HCT116 (cell line): ENCODE results near the gene TRPC6. TPM values are rescaled to one million over a fixed set of nuclear protein-coding genes. Genes with fewer than 3 reads are reported as not detected.
"Not testable (repeated sequence)": the region's sequence is repeated elsewhere in the genome, so short reads cannot be mapped to it uniquely, and the experiment has no call there.

Experiments
- ATAC-seq: fragments of 200-7000 bp; cut with Tn5 transposase; 2 replicates; pipeline ENCODE4 v1.9.1; 2020; ENCODE audit warnings: mild to moderate bottlenecking, moderate library complexity
- BruUV-seq: library from RNA; stranded (reverse); fragments of 400-500 nt; replicated peaks from 2 replicates; lab custom pipeline; 2021; lab: Mats Ljungman, UMichigan
- CTCF ChIA-PET: fragments of 300-600 bp; sonication (Branson Sonifier 250); formaldehyde crosslinking; loops from one replicate; lab custom pipeline; 2021; ENCODE audit warnings: antibody characterized with exemption; lab: Charles Lee
- POLR2A ChIA-PET: fragments of 300-600, 350-600 bp; sonication (Branson Sonifier 250); formaldehyde crosslinking; loops from one replicate; lab custom pipeline; 2021; ENCODE audit warnings: antibody characterized with exemption; lab: Charles Lee
- RAD21 ChIA-PET, 2 experiments: fragments of 300-600 bp; sonication (Branson Sonifier 250); formaldehyde crosslinking; loops; one replicate each; lab custom pipeline; 2023; ENCODE audit warnings: low total read pairs in 2 of 2; ENCODE audit not compliant: uncharacterized antibody in 2 of 2, unreplicated experiment in 2 of 2, low non-redundant PET in 1 of 2; lab: Charles Lee
- DNase-seq: peaks from one replicate; pipeline ENCODE4 v3.0.0-alpha.2; 2010; ENCODE audit warnings: low read depth, low spot score
- H2AFZ ChIP-seq: fragments of 200-600 bp; shearing (Covaris generic), sonication (generic); 2 replicates; pipeline ENCODE4 v1.6.1; 2017; ENCODE audit warnings: low read depth, mixed run types, mixed read lengths, antibody characterized with exemption, low read length; ENCODE audit not compliant: poor library complexity, severe bottlenecking
- H3K27ac ChIP-seq: 2 replicates; pipeline ENCODE4 v1.5.1; 2012; ENCODE audit warnings: low read depth, low read length
- H3K27me3 ChIP-seq: fragments of 200-600 bp; sonication (generic); 2 replicates; pipeline ENCODE4 v1.6.1; 2016; ENCODE audit warnings: mixed run types, low read length, mixed read lengths; ENCODE audit not compliant: insufficient read depth
- H3K36me3 ChIP-seq, 2 experiments: fragments of 200-500 bp in 1 of 2; fragments of 200-600 bp in 1 of 2; sonication (Bioruptor generic) in 1 of 2; sonication (generic) in 1 of 2; 2 replicates each; pipeline versions ENCODE4 v1.5.1 to v1.6.1; 2014 to 2016; ENCODE audit warnings: low read length in 2 of 2, inconsistent platforms in 1 of 2, mixed read lengths in 1 of 2, mixed run types in 1 of 2; ENCODE audit not compliant: insufficient read depth in 2 of 2, control insufficient read depth in 1 of 2
- H3K4me1 ChIP-seq, 2 experiments: fragments of 200-600 bp in 1 of 2; sonication (generic) in 1 of 2; 2 replicates each; pipeline versions ENCODE4 v1.5.1 to v1.6.1; 2012 to 2017; ENCODE audit warnings: low read length in 2 of 2, inconsistent platforms in 1 of 2, mild to moderate bottlenecking in 1 of 2, mixed read lengths in 1 of 2, mixed run types in 1 of 2, moderate library complexity in 1 of 2; ENCODE audit not compliant: insufficient read depth in 2 of 2, control insufficient read depth in 1 of 2
- H3K4me2 ChIP-seq: fragments of 200-600 bp; sonication (generic); 2 replicates; pipeline ENCODE4 v1.6.1; 2017; ENCODE audit warnings: mixed run types, low read length, mixed read lengths
- H3K4me3 ChIP-seq, 2 experiments: fragments of 200-600 bp in 1 of 2; sonication (generic) in 1 of 2; replicated peaks in 1 of 2; 2 replicates each; pipeline ENCODE4 v1.5.1; 2011 to 2016; ENCODE audit warnings: low read length in 2 of 2, control low read depth in 1 of 2, low read depth in 1 of 2, mild to moderate bottlenecking in 1 of 2, mixed read lengths in 1 of 2, mixed run types in 1 of 2
- H3K79me2 ChIP-seq: fragments of 200-600 bp; sonication (generic); 2 replicates; pipeline ENCODE4 v1.6.1; 2017; ENCODE audit warnings: mild to moderate bottlenecking, mixed run types, low read length, moderate library complexity, mixed read lengths; ENCODE audit not compliant: insufficient read depth
- H3K9ac ChIP-seq: fragments of 200-600 bp; sonication (generic); 2 replicates; pipeline ENCODE4 v1.6.1; 2016; ENCODE audit warnings: low read length, mixed read lengths
- H3K9me2 ChIP-seq: fragments of 200-600 bp; sonication (generic), shearing (Covaris generic); 2 replicates; pipeline ENCODE4 v1.6.1; 2017; ENCODE audit warnings: mixed run types, mild to moderate bottlenecking, moderate library complexity; ENCODE audit not compliant: insufficient read depth
- H3K9me3 ChIP-seq, 2 experiments: fragments of 200-500 bp in 1 of 2; fragments of 200-600 bp in 1 of 2; sonication (Bioruptor generic) in 1 of 2; sonication (generic) in 1 of 2; 2 replicates each; pipeline ENCODE4 v1.6.1; 2014 to 2017; ENCODE audit warnings: low read length in 2 of 2, mixed read lengths in 2 of 2, inconsistent platforms in 1 of 2, low read depth in 1 of 2, mild to moderate bottlenecking in 1 of 2, mixed run types in 1 of 2, moderate library complexity in 1 of 2; ENCODE audit not compliant: control insufficient read depth in 1 of 2, insufficient read depth in 1 of 2
- H4K20me1 ChIP-seq: fragments of 200-600 bp; sonication (generic), shearing (Covaris generic); 2 replicates; pipeline ENCODE4 v1.6.1; 2017; ENCODE audit warnings: mixed run types, mild to moderate bottlenecking, moderate library complexity; ENCODE audit not compliant: insufficient read depth
- ATF3 ChIP-seq: IDR thresholded peaks from 2 replicates; pipeline ENCODE4 v1.6.1; 2012
- CEBPB ChIP-seq: IDR thresholded peaks from 2 replicates; pipeline ENCODE4 v1.6.1; 2012; ENCODE audit warnings: low read depth
- EGR1 ChIP-seq: IDR thresholded peaks from 2 replicates; pipeline ENCODE4 v1.6.1; 2012; ENCODE audit warnings: low read depth
- EZH2phosphoT487 ChIP-seq: fragments of 200-600 bp; IDR thresholded peaks from 2 replicates; pipeline ENCODE4 v1.6.1; 2018; ENCODE audit warnings: antibody characterized with exemption, borderline replicate concordance
- FOSL1 ChIP-seq: IDR thresholded peaks from 2 replicates; pipeline ENCODE4 v1.6.1; 2012; ENCODE audit warnings: low read depth
- JUND ChIP-seq: IDR thresholded peaks from 2 replicates; pipeline ENCODE4 v1.6.1; 2012
- MAX ChIP-seq: IDR thresholded peaks from 2 replicates; pipeline ENCODE4 v1.6.1; 2012
- POLR2AphosphoS5 ChIP-seq: IDR thresholded peaks from 2 replicates; pipeline ENCODE4 v1.6.1; 2011; ENCODE audit warnings: mild to moderate bottlenecking, low read depth, low read length, moderate library complexity
- REST ChIP-seq: IDR thresholded peaks from 2 replicates; pipeline ENCODE4 v1.6.1; 2012; ENCODE audit warnings: low read depth
- SIN3A ChIP-seq: IDR thresholded peaks from 2 replicates; pipeline ENCODE4 v1.6.1; 2012; ENCODE audit warnings: low read depth
- SP1 ChIP-seq: IDR thresholded peaks from 2 replicates; pipeline ENCODE4 v1.6.1; 2012; ENCODE audit warnings: low read depth
- SRF ChIP-seq: IDR thresholded peaks from 2 replicates; pipeline ENCODE4 v1.6.1; 2012; ENCODE audit warnings: low read depth
- YY1 ChIP-seq: IDR thresholded peaks from 2 replicates; pipeline ENCODE4 v1.6.1; 2011; ENCODE audit warnings: low read length, low read depth, moderate library complexity, mild to moderate bottlenecking; ENCODE audit not compliant: insufficient replicate concordance; ENCODE audit errors: extremely low read depth
- ZFX ChIP-seq: fragments of 450-650 bp; IDR thresholded peaks from 2 replicates; pipeline ENCODE4 v1.6.1; 2017
- ZNF274 ChIP-seq: fragments of 200-500 bp; sonication (Bioruptor generic); IDR thresholded peaks from 2 replicates; pipeline ENCODE4 v1.6.1; 2014; ENCODE audit warnings: mild to moderate bottlenecking, low read depth, low read length, inconsistent platforms
- intact Hi-C: fragments of 100-400 bp; cut with micrococcal nuclease; formaldehyde crosslinking; loops from 2 replicates; pipeline ENCODE4 v1.10.0; 2022
- total RNA-seq: library from RNA; stranded (reverse); gene quantifications from one replicate; pipeline ENCODE4 v1.2.1, GENCODE V29; 2021; ENCODE audit not compliant: unreplicated experiment

TRPC6 gene
- total RNA-seq, 1 experiment from 2014 or later = not detected

DNA sequence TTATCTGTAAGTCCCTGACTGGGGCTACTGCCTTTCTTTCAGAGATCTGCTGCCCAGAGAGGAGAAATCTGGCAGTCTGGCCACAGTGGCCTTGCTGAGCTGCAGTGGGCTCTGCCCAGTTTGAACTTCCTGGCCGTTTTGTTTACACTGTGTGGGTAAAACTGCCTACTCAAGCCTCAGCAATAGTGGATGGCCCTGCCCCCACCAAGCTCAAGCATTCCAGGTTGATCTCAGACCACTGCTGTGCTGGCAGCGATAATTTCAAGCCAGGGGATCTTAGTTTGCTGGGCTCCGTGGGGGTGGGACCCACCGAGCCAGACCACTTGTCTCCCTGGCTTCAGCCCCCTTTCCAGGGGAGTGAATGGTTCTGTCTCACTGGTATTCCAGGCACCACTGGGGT is 117.5 kb downstream of the TRPC6 start (continued):
- TF ChIP-seq ATF3 (no peak), EGR1 (no peak), ZFX (no peak), SRF (no peak)

- H3K4me3 ChIP-seq, H3K9ac ChIP-seq, H4K20me1 ChIP-seq, H2AFZ ChIP-seq, intact Hi-C loops, H3K27ac ChIP-seq, H3K4me1 ChIP-seq, DNase-seq, ATAC-seq, BruUV-seq, CTCF ChIA-PET, POLR2A ChIA-PET, H3K27me3 ChIP-seq, H3K79me2 ChIP-seq, H3K9me2 ChIP-seq, H3K4me2 ChIP-seq, RAD21 ChIA-PET, H3K9me3 ChIP-seq, H3K36me3 ChIP-seq: not testable (repeated sequence)
Measured at GRCh38 chr11:101464388-101464787, 119.4 kb downstream of the TRPC6 start.

DNA sequence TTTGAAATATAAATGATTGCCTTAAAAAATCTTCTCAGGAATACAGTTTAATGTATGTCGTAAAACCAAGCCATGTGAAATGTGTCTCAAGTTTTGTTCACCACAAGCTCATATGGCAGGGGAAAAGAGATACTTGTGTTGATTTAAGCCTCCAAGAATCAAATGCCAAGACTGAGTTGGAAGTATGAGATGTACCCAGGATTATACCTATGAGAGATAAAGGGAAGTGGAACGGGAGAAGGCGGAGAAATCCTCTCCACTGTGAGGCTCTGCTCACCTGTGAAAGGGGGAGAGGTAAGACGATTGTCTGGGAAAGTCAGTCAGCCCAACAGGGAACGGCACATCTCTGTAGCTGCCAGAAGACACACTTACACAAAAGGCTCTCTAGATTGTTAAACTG is 124.8 kb downstream of the TRPC6 start:
- DNase-seq (no peak), ATAC-seq (no peak)
- ChIA-PET POLR2A (no interaction called here), CTCF (interaction anchor here (4.7 kb wide), 1 partner anchor 389 kb away, joined by 40 read pairs; no protein-coding TSS in a partner anchor), RAD21 (no interaction called here)
- Histone ChIP-seq H3K9me3 (no peaks in the 10 kb centered on the region), H3K9ac (no peak overlapping the region), H3K4me1 (no peaks in the 10 kb centered on the region), H3K4me3 (no peak overlapping the region), H3K36me3 (no peaks in the 10 kb centered on the region), H3K4me2 (no peak overlapping the region), H4K20me1 (no peaks in the 10 kb centered on the region), H2AFZ (no peak overlapping the region), H3K27me3 (no peaks in the 10 kb centered on the region), H3K27ac (no peak overlapping the region), H3K79me2 (no peaks in the 10 kb centered on the region), H3K9me2 (no peaks in the 10 kb centered on the region)
- BruUV-seq = no TSS peak
- intact Hi-C loops = loop anchor here (5.0 kb wide), 2 partner anchors 548 to 1153 kb away; no protein-coding TSS in a partner anchor
- no peak for TF ChIP-seq ZFX
- no peak for TF ChIP-seq REST
- TF ChIP-seq EGR1 = no peak
- TF ChIP-seq ATF3 = no peak
- no peak for TF ChIP-seq SIN3A
- no peak for TF ChIP-seq CEBPB
- no peak for TF ChIP-seq FOSL1
- no peak for TF ChIP-seq MAX
- no peak for TF ChIP-seq ZNF274
- TF ChIP-seq JUND = no peak
- TF ChIP-seq YY1 = no peak
- TF ChIP-seq SP1 = no peak
- TF ChIP-seq SRF = no peak
- TF ChIP-seq POLR2AphosphoS5 = no peak
- TF ChIP-seq EZH2phosphoT487 = no peak
